H9 (cell line): ENCODE measurements around the gene APBB2. TPM values are rescaled to one million over a fixed set of nuclear protein-coding genes. Genes with fewer than 3 reads are reported as not detected.

Source experiments
- DNase-seq: peaks from one replicate; pipeline ENCODE4 v3.0.0-alpha.2; 2017
- H2AFZ ChIP-seq: one replicate; pipeline ENCODE4 v1.6.1; 2013; ENCODE audit warnings: mild to moderate bottlenecking, low read length, control low read depth, moderate library complexity
- H2AK5ac ChIP-seq: 2 replicates; pipeline ENCODE4 v1.6.1; 2013; ENCODE audit warnings: low read length, control low read depth, mixed read lengths; ENCODE audit not compliant: insufficient read length
- H2BK120ac ChIP-seq: one replicate; pipeline ENCODE4 v1.6.1; 2013; ENCODE audit warnings: low read depth, mild to moderate bottlenecking, low read length, control low read depth, inconsistent platforms; ENCODE audit not compliant: poor library complexity, severe bottlenecking
- H2BK12ac ChIP-seq: 2 replicates; pipeline ENCODE4 v1.6.1; 2013; ENCODE audit warnings: low read length, control low read depth, mixed read lengths, low read depth; ENCODE audit not compliant: insufficient read length
- H2BK15ac ChIP-seq: 2 replicates; pipeline ENCODE4 v1.6.1; 2013; ENCODE audit warnings: low read depth, low read length, control low read depth
- H2BK20ac ChIP-seq: one replicate; pipeline ENCODE4 v1.6.1; 2013; ENCODE audit warnings: low read depth, mild to moderate bottlenecking, low read length, control low read depth, inconsistent platforms; ENCODE audit not compliant: poor library complexity, severe bottlenecking
- H2BK5ac ChIP-seq: 2 replicates; pipeline ENCODE4 v1.6.1; 2013; ENCODE audit warnings: low read length, control low read depth, mixed read lengths; ENCODE audit not compliant: insufficient read length
- H3K14ac ChIP-seq: 2 replicates; pipeline ENCODE4 v1.6.1; 2013; ENCODE audit warnings: low read length, control low read depth; ENCODE audit not compliant: insufficient read depth
- H3K18ac ChIP-seq: 2 replicates; pipeline ENCODE4 v1.6.1; 2013; ENCODE audit warnings: low read depth, mild to moderate bottlenecking, mixed read lengths, low read length, control low read depth; ENCODE audit not compliant: insufficient read length
- H3K23ac ChIP-seq: 2 replicates; pipeline ENCODE4 v1.6.1; 2013; ENCODE audit warnings: low read length, control low read depth, mixed read lengths, low read depth; ENCODE audit not compliant: insufficient read length
- H3K23me2 ChIP-seq: 2 replicates; pipeline ENCODE4 v1.6.1; 2013; ENCODE audit warnings: low read depth, mild to moderate bottlenecking, mixed read lengths, low read length, control low read depth; ENCODE audit not compliant: insufficient read length, poor library complexity, severe bottlenecking
- H3K27ac ChIP-seq: 2 replicates; pipeline ENCODE4 v1.5.1; 2013; ENCODE audit warnings: low read length, control low read depth, mixed read lengths, low read depth; ENCODE audit not compliant: insufficient read length
- H3K27me3 ChIP-seq: 2 replicates; pipeline ENCODE4 v1.6.1; 2013; ENCODE audit warnings: low read length, control low read depth, inconsistent platforms; ENCODE audit not compliant: insufficient read depth
- H3K4ac ChIP-seq: 2 replicates; pipeline ENCODE4 v1.6.1; 2013; ENCODE audit warnings: low read depth, mild to moderate bottlenecking, control low read depth, inconsistent platforms, low read length, moderate library complexity
- H3K4me1 ChIP-seq: 2 replicates; pipeline ENCODE4 v1.6.1; 2013; ENCODE audit warnings: low read length, control low read depth, inconsistent platforms; ENCODE audit not compliant: insufficient read depth
- H3K4me2 ChIP-seq: 2 replicates; pipeline ENCODE4 v1.6.1; 2013; ENCODE audit warnings: low read length, control low read depth, mixed read lengths; ENCODE audit not compliant: insufficient read length, insufficient read depth
- H3K56ac ChIP-seq: 2 replicates; pipeline ENCODE4 v1.6.1; 2013; ENCODE audit warnings: low read depth, mild to moderate bottlenecking, mixed read lengths, low read length, control low read depth; ENCODE audit not compliant: insufficient read length
- H3K79me1 ChIP-seq: 2 replicates; pipeline ENCODE4 v1.6.1; 2013; ENCODE audit warnings: low read depth, mild to moderate bottlenecking, moderate library complexity, low read length, control low read depth, inconsistent platforms; ENCODE audit not compliant: insufficient read depth, poor library complexity, severe bottlenecking
- H3K79me2 ChIP-seq: 2 replicates; pipeline ENCODE4 v1.6.1; 2013; ENCODE audit warnings: low read length, control low read depth, inconsistent platforms; ENCODE audit not compliant: insufficient read depth
- H3K9ac ChIP-seq: 2 replicates; pipeline ENCODE4 v1.6.1; 2013; ENCODE audit warnings: low read length, control low read depth, mixed read lengths; ENCODE audit not compliant: insufficient read length; ENCODE audit errors: extremely low read depth
- H3K9me3 ChIP-seq: one replicate; pipeline ENCODE4 v1.6.1; 2013; ENCODE audit warnings: low read depth, low read length, inconsistent platforms; ENCODE audit not compliant: control insufficient read depth
- H3T11ph ChIP-seq: one replicate; pipeline ENCODE4 v1.6.1; 2013; ENCODE audit warnings: mild to moderate bottlenecking, low read length, control low read depth, inconsistent platforms
- H4K20me1 ChIP-seq: one replicate; pipeline ENCODE4 v1.6.1; 2013; ENCODE audit not compliant: control insufficient read depth, insufficient read length, insufficient read depth
- H4K5ac ChIP-seq: 2 replicates; pipeline ENCODE4 v1.6.1; 2013; ENCODE audit warnings: low read depth, mild to moderate bottlenecking, mixed read lengths, low read length, control low read depth; ENCODE audit not compliant: insufficient read length
- H4K8ac ChIP-seq: replicated peaks from 2 replicates; pipeline ENCODE4 v1.6.1; 2013; ENCODE audit warnings: low read length, control low read depth, mixed read lengths, low read depth; ENCODE audit not compliant: insufficient read length
- H4K91ac ChIP-seq: 2 replicates; pipeline ENCODE4 v1.6.1; 2013; ENCODE audit warnings: low read depth, mild to moderate bottlenecking, moderate library complexity, mixed read lengths, low read length, control low read depth; ENCODE audit not compliant: insufficient read length
- H3K27ac Mint-ChIP-seq, 3 experiments: 2 replicates in 2 of 3; 3 replicates in 1 of 3; pipeline ENCODE4 v1.8.0; 2020 to 2021; ENCODE audit warnings: mixed read lengths in 3 of 3, mild to moderate bottlenecking in 1 of 3, moderate library complexity in 1 of 3
- H3K27me3 Mint-ChIP-seq: 2 replicates; pipeline ENCODE4 v1.8.0; 2021; ENCODE audit warnings: low read depth, mild to moderate bottlenecking, moderate library complexity, mixed read lengths
- H3K36me3 Mint-ChIP-seq, 3 experiments: 2 replicates in 2 of 3; 3 replicates in 1 of 3; pipeline ENCODE4 v1.8.0; 2020 to 2021; ENCODE audit warnings: low read depth in 3 of 3, mixed read lengths in 3 of 3; ENCODE audit not compliant: insufficient read depth in 1 of 3
- H3K4me1 Mint-ChIP-seq, 2 experiments: 2 replicates each; pipeline ENCODE4 v1.8.0; 2020; ENCODE audit warnings: mixed read lengths in 2 of 2
- H3K4me3 Mint-ChIP-seq, 2 experiments: 2 replicates in 1 of 2; 3 replicates in 1 of 2; pipeline ENCODE4 v1.8.0; 2020 to 2021; ENCODE audit warnings: mild to moderate bottlenecking in 2 of 2, mixed read lengths in 2 of 2, moderate library complexity in 1 of 2
- H3K9me3 Mint-ChIP-seq, 2 experiments: 2 replicates in 1 of 2; 3 replicates in 1 of 2; pipeline ENCODE4 v1.8.0; 2020; ENCODE audit warnings: mild to moderate bottlenecking in 2 of 2, mixed read lengths in 2 of 2, moderate library complexity in 1 of 2
- CTCF ChIP-seq: fragments of 200-600 bp; sonication (generic); conservative IDR thresholded peaks from 3 replicates; pipeline ENCODE4 v1.8.0; 2021; ENCODE audit warnings: antibody characterized with exemption, mild to moderate bottlenecking
- WGBS: extraction: QIAGEN DNeasy Blood & Tissue Kit; methylation state at CpG from one replicate; pipeline ENCODE4 v1.1.7; 2013; ENCODE audit warnings: missing lambda C conversion rate, low lambda C conversion rate, mixed read lengths; ENCODE audit not compliant: insufficient read length; ENCODE audit errors: extremely low coverage; 5-methylcytosine and 5-hydroxymethylcytosine counted together
- total RNA-seq: library from RNA; stranded (reverse); gene quantifications from 2 replicates; pipeline ENCODE4 v1.2.1, GENCODE V29; 2021

APBB2 gene
- total RNA-seq, 1 experiment from 2014 or later: 39.6 TPM

GRCh38 chr4:41029098-41029497, 185.2 kb downstream of the APBB2 start:
- H3K4me2 ChIP-seq: no peak overlapping the region

More at GRCh38 chr4:41029098-41029497, 185.2 kb downstream of the APBB2 start:
- no peak overlapping the region for H2BK5ac ChIP-seq
- H3K79me1 ChIP-seq: no peaks in the 10 kb centered on the region
- peaks cover 21 to 24% of the 10 kb centered on the region in 2 experiments for H3K9me3 Mint-ChIP-seq
- no peak overlapping the region; a peak in 1 of 7 replicates for H3K27ac Mint-ChIP-seq
- no peak overlapping the region for H3K14ac ChIP-seq
- H3K56ac ChIP-seq: no peak overlapping the region
- H3K4me1 ChIP-seq: no peaks in the 10 kb centered on the region
- no peak for DNase-seq
- TF ChIP-seq CTCF: no peak
- no peak overlapping the region for H3K18ac ChIP-seq
- H2BK120ac ChIP-seq: no peak overlapping the region
- H3K23ac ChIP-seq: no peak overlapping the region
- H3K27me3 ChIP-seq: no peaks in the 10 kb centered on the region
- no peaks in the 10 kb centered on the region for H3K23me2 ChIP-seq
- H2BK15ac ChIP-seq: no peak overlapping the region
- no peak overlapping the region for H3K4me3 Mint-ChIP-seq
- no peak overlapping the region for H4K91ac ChIP-seq
- no peak overlapping the region for H2AK5ac ChIP-seq
- H3K27me3 Mint-ChIP-seq: peaks cover 1% of the 10 kb centered on the region; the same call in 1 of the 2 replicates
- no peak overlapping the region for H2BK12ac ChIP-seq
- H3K27ac ChIP-seq: no peak overlapping the region
- no peaks in the 10 kb centered on the region for H3K79me2 ChIP-seq
- WGBS: no CpG with 5 or more reads among the region's 3 CpGs
- H2AFZ ChIP-seq: no peak overlapping the region
- H3K4ac ChIP-seq: no peak overlapping the region
- H4K8ac ChIP-seq: no peak overlapping the region
- H3K4me1 Mint-ChIP-seq: no peaks in the 10 kb centered on the region
- no peak overlapping the region for H3T11ph ChIP-seq
- peaks cover 16% of the 10 kb centered on the region for H3K9me3 ChIP-seq
- H3K36me3 Mint-ChIP-seq: peaks cover 31 to 40% (median 36%) of the 10 kb centered on the region in 3 experiments
- H4K5ac ChIP-seq: no peak overlapping the region
- no peak overlapping the region for H2BK20ac ChIP-seq
- H3K9ac ChIP-seq: no peak overlapping the region
- no peaks in the 10 kb centered on the region for H4K20me1 ChIP-seq
